OCI-LY3 (cell line): Measurements from ENCODE around the gene PCED1B.

Source experiments
- H2AFZ ChIP-seq: fragments of 200-600, 300-600 bp; shearing (Covaris generic); 2 replicates; pipeline ENCODE4 v1.6.0; 2014; ENCODE audit warnings: antibody characterized with exemption, low read depth, low read length
- H3K27ac ChIP-seq: fragments of 200-600, 300-600 bp; sonication (generic); 2 replicates; pipeline ENCODE4 v1.5.1; 2014; ENCODE audit warnings: mild to moderate bottlenecking, low read length, moderate library complexity, mixed read lengths
- H3K27me3 ChIP-seq: fragments of 200-600, 300-600 bp; sonication (generic); 2 replicates; pipeline ENCODE4 v1.6.1; 2014; ENCODE audit warnings: low read depth, low read length, mixed read lengths
- H3K36me3 ChIP-seq: fragments of 200-600, 300-600 bp; sonication (generic); replicated peaks from 2 replicates; pipeline ENCODE3; 2014; ENCODE audit warnings: low read depth, low read length, mixed read lengths
- H3K4me1 ChIP-seq: fragments of 300-600, 200-600 bp; sonication (generic); 2 replicates; pipeline ENCODE4 v1.6.1; 2014; ENCODE audit warnings: low read length, mixed read lengths
- H3K4me2 ChIP-seq: fragments of 200-600, 300-600 bp; sonication (generic); 2 replicates; pipeline ENCODE4 v1.6.1; 2014; ENCODE audit warnings: low read length, mixed read lengths
- H3K4me3 ChIP-seq: fragments of 300-600, 200-600 bp; sonication (generic); 2 replicates; pipeline ENCODE4 v1.5.1; 2014; ENCODE audit warnings: antibody characterized with exemption, mild to moderate bottlenecking, low read length, moderate library complexity
- H3K79me2 ChIP-seq: fragments of 300-600, 200-600 bp; shearing (Covaris generic); 2 replicates; pipeline ENCODE4 v1.6.1; 2014; ENCODE audit warnings: mild to moderate bottlenecking, low read length, mixed read lengths
- H3K9ac ChIP-seq: fragments of 300-600, 200-600 bp; shearing (Covaris generic); 2 replicates; pipeline ENCODE4 v1.6.0; 2014; ENCODE audit warnings: mild to moderate bottlenecking, low read length, moderate library complexity
- H3K9me3 ChIP-seq: fragments of 200-600, 300-600 bp; shearing (Covaris generic); 2 replicates; pipeline ENCODE4 v1.6.1; 2014; ENCODE audit warnings: low read length, mixed read lengths; ENCODE audit not compliant: insufficient read depth
- H4K20me1 ChIP-seq: fragments of 200-600, 300-600 bp; sonication (generic); 2 replicates; pipeline ENCODE4 v1.6.1; 2016; ENCODE audit warnings: low read length, mixed read lengths; ENCODE audit not compliant: insufficient read depth
- CTCF ChIP-seq: fragments of 200-600, 300-600 bp; sonication (generic); IDR thresholded peaks from 2 replicates; pipeline ENCODE4 v1.5.1; 2014; ENCODE audit warnings: antibody characterized with exemption, low read length, low read depth
- EZH2phosphoT487 ChIP-seq: fragments of 200-600 bp; shearing (Covaris generic); IDR thresholded peaks from 2 replicates; pipeline ENCODE4 v1.6.1; 2018; ENCODE audit warnings: antibody characterized with exemption, mixed run types, low read depth

PCED1B gene

GRCh38 chr12:47156167-47156736, 76.8 kb downstream of the PCED1B start:
- H3K4me3 ChIP-seq: no peak overlapping the region
- H3K27ac ChIP-seq: no peak overlapping the region
- no peaks in the 10 kb centered on the region for H4K20me1 ChIP-seq
- TF ChIP-seq EZH2phosphoT487 (no peak), CTCF (no peak)
- H3K79me2 ChIP-seq: no peaks in the 10 kb centered on the region
- H3K36me3 ChIP-seq: peaks cover 7% of the 10 kb centered on the region
- 0 out of 2 replicates have a peak, but pooled peaks cover 4% of the 10 kb centered on the region for H3K9me3 ChIP-seq
- H3K4me2 ChIP-seq: no peak overlapping the region
- H3K27me3 ChIP-seq: no peaks in the 10 kb centered on the region
- H3K4me1 ChIP-seq: peaks cover 13% of the 10 kb centered on the region
- H3K9ac ChIP-seq: no peak overlapping the region
- no peak overlapping the region for H2AFZ ChIP-seq

- no peaks in the 10 kb centered on the region for H3K79me2 ChIP-seq
- no peak overlapping the region for H3K9ac ChIP-seq
- H3K27me3 ChIP-seq: no peaks in the 10 kb centered on the region
- peaks cover 7% of the 10 kb centered on the region for H3K36me3 ChIP-seq
- 0 out of 2 replicates have a peak, but pooled peaks cover 4% of the 10 kb centered on the region for H3K9me3 ChIP-seq
- H2AFZ ChIP-seq: no peak overlapping the region
- no peaks in the 10 kb centered on the region for H4K20me1 ChIP-seq
- H3K4me2 ChIP-seq: no peak overlapping the region
- H3K4me1 ChIP-seq: peaks cover 13% of the 10 kb centered on the region
- no peak overlapping the region for H3K27ac ChIP-seq
- TF ChIP-seq CTCF: no peak
- no peak for TF ChIP-seq EZH2phosphoT487
- H3K4me3 ChIP-seq: no peak overlapping the region
Observed at GRCh38 chr12:47158792-47159191, 79.4 kb downstream of the PCED1B start.

DNA sequence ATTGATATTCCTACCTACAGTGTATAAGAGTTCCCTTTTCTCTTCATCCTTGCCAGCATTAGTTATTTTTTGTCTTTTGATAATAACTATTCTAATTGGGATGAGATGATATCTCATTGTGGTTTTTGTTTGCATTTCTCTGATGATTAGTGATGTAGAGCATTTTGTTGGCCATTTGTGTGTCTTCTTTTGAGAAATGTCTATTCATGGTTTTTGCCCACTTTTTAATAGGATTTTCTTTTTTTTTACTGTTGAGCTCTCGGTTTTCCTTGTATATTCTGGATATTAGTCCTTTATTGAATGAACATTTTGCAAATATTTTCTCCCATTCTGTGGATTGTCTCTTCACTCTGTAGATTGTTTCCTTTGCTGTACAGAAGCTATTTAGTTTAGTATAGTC, 79.9 kb downstream of the PCED1B start:
- Histone ChIP-seq H4K20me1 (no peaks in the 10 kb centered on the region), H3K4me1 (peaks cover 13% of the 10 kb centered on the region), H3K27ac (no peak overlapping the region), H3K27me3 (no peaks in the 10 kb centered on the region), H3K4me2 (no peak overlapping the region), H3K9ac (no peak overlapping the region), H3K9me3 (0 out of 2 replicates have a peak, but pooled peaks cover 4% of the 10 kb centered on the region), H3K36me3 (peaks cover 7% of the 10 kb centered on the region), H3K4me3 (no peak overlapping the region), H2AFZ (no peak overlapping the region), H3K79me2 (no peaks in the 10 kb centered on the region)
- TF ChIP-seq CTCF (no peak), EZH2phosphoT487 (no peak)

DNA sequence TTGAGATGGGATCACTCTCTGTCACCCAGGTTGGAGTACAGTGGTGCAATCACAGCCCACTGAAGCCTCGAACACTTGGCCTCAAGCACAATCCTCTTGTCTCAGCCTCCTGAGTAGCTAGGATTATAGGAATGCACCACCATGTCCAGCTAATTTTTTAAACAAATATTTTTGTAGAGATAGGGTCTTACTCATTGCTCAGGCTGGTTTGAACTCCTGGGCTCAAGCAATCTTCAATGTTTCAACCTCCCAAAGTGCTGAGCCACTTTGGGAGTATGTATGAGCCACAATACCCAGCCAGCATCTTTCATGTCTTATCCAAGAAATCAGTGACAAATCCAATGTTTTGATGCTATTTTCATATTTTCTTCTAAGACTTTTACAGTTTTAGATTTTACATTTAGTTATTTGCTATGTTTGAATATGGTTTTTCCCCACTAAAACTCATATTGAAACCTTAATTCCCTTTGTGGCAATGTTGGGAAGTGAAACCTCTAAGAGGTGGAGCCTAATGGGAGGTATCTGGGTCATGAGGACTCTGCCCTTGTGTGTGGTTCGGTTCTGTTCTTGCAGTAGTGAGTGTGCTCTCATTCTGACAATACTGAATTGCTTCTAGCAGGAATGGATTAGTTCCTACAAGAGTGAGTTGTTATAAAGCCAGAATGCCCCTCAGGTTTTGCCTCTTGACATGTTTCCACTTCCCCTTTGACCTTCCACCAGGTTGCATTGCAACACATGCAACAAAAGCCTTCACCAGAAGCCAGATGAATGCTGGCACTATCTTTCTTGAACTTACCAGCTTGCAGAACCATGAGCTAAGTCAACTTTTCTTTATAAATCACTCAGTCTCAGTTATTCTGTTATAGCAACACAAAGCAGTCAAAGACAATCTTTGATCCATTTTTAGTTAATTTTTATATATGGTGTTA, 81.2 kb downstream of the PCED1B start:
- no peak for TF ChIP-seq CTCF
- no peak for TF ChIP-seq EZH2phosphoT487
- Histone ChIP-seq H3K9me3 (0 out of 2 replicates have a peak, but pooled peaks cover 4% of the 10 kb centered on the region), H3K79me2 (no peaks in the 10 kb centered on the region), H4K20me1 (no peaks in the 10 kb centered on the region), H3K4me3 (no peak overlapping the region), H3K4me2 (peak overlapping the region; percentile 7; the same call in 1 of the 2 replicates), H3K36me3 (peaks cover 7% of the 10 kb centered on the region), H3K9ac (no peak overlapping the region), H3K27me3 (no peaks in the 10 kb centered on the region), H3K27ac (0 out of 2 replicates have a peak overlapping the region, but pooled peaks have one; percentile 7), H2AFZ (no peak overlapping the region), H3K4me1 (peaks cover 13% of the 10 kb centered on the region)
